Astrocyte of the cerebellum (primary cell): ENCODE data around the gene NUDT5.

ENCODE experiments used
- DNase-seq: peaks from one replicate; pipeline ENCODE4 v3.0.0-alpha.2; 2011; ENCODE audit warnings: low read depth
- H3K4me3 ChIP-seq: 2 replicates; pipeline ENCODE4 v1.5.1; 2011; ENCODE audit warnings: mild to moderate bottlenecking, low read depth, low read length, moderate library complexity
- in situ Hi-C: cut with HindIII; loops from 2 replicates; pipeline ENCODE4 v1.10.0; 2017; ENCODE audit warnings: low sequenced_read_pairs
- TF ChIP-seq, protein P1 (sequence below): IDR thresholded peaks from 2 replicates; pipeline ENCODE4 v1.5.1; 2012; ENCODE audit warnings: low read length, low read depth, moderate library complexity, mild to moderate bottlenecking; ENCODE audit errors: missing control alignments

Gene NUDT5

DNA sequence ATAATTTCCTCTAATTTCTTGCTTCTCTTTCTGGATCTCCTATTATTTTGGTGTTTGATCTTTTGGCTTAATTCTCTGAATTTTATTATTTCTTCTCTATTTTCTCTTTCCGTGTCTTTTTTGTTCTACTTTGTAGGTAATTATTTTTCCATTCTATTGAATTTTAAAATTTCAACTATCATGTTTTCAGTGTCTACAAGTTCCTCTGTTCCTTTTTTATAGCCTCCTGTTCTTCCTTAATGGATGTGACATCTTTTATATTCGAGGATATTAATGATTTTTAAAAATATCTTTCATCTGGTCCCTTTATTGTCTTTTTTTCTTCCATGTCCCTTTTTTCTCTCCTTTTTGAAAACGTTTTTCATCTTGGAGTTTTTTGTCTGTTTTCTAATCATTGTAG, 11.4 kb upstream of the NUDT5 start:
- TF ChIP-seq, protein P1, sequence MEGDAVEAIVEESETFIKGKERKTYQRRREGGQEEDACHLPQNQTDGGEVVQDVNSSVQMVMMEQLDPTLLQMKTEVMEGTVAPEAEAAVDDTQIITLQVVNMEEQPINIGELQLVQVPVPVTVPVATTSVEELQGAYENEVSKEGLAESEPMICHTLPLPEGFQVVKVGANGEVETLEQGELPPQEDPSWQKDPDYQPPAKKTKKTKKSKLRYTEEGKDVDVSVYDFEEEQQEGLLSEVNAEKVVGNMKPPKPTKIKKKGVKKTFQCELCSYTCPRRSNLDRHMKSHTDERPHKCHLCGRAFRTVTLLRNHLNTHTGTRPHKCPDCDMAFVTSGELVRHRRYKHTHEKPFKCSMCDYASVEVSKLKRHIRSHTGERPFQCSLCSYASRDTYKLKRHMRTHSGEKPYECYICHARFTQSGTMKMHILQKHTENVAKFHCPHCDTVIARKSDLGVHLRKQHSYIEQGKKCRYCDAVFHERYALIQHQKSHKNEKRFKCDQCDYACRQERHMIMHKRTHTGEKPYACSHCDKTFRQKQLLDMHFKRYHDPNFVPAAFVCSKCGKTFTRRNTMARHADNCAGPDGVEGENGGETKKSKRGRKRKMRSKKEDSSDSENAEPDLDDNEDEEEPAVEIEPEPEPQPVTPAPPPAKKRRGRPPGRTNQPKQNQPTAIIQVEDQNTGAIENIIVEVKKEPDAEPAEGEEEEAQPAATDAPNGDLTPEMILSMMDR: no peak
- in situ Hi-C loops: loop anchor here (25.0 kb wide), 1 partner anchor 855 kb away; no protein-coding TSS in a partner anchor
- no peak overlapping the region for H3K4me3 ChIP-seq
- DNase-seq: no peak

DNA sequence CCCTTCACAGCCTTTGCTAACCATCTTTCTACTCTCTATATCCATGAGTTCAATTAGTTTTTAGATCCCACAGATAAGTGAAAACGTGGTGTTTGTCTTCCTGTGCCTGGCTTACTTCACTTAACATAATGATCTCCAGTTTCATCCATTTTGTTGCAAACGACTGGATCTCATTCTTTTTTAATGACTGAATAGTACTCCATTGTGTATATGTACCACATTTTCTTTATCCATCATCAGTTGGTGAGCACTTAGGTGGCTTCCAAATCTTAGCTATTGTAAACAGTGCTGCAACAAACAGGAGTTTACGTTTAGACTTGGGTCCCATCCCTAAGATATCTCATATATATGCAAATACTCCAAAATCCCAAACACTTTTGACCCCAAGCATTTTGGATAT, 9.4 kb upstream of the NUDT5 start:
- TF ChIP-seq, protein P1: no peak
- no peak for DNase-seq
- in situ Hi-C loops: loop anchor here (25.0 kb wide), 1 partner anchor 857 kb away; no protein-coding TSS in a partner anchor
- no peak overlapping the region for H3K4me3 ChIP-seq

DNA sequence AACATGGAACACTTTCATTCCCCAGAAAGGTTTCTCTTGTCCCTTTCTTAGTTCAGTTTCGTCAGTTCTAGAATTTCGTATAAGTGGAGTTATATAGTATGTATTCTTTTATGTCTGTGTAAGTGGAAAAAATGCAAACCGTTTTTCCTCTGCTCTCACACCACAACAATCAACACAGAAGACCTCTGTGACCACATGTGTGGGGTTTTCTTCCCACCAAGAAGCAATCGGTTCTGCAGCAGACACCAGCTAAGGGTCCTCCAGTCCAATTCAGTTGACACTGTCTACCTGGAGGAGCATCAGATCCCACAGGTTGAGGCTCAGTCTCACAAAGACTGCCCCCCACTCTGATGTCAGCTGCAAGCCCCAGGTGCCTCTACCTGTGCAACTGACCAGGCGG, 6.5 kb upstream of the NUDT5 start:
- no peak overlapping the region for H3K4me3 ChIP-seq
- in situ Hi-C loops: loop anchor here (25.0 kb wide), 1 partner anchor 860 kb away; no protein-coding TSS in a partner anchor
- TF ChIP-seq, protein P1: no peak
- no peak for DNase-seq

DNA sequence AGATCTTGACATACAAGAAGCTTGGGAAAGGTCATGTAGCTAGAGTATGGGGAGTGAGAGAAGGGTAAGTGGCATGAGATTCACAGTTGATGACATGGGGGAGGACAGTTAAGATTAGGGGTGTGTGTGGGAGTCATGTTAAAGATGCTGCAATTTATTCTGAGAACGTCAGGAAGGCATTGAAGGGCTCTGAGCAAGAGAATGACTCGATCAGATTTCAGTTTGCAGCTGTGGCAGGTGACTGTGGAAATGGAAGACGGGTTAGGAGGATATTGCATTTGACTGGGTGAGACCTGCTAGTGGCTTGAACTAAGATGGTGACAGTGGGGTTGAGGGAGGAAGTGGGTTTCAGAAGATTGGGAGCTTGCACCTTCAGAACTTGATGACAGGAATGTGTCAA, 5.9 kb upstream of the NUDT5 start:
- no peak overlapping the region for H3K4me3 ChIP-seq
- no peak for DNase-seq
- in situ Hi-C loops: loop anchor here (25.0 kb wide), 1 partner anchor 861 kb away; no protein-coding TSS in a partner anchor
- TF ChIP-seq, protein P1: no peak

DNA sequence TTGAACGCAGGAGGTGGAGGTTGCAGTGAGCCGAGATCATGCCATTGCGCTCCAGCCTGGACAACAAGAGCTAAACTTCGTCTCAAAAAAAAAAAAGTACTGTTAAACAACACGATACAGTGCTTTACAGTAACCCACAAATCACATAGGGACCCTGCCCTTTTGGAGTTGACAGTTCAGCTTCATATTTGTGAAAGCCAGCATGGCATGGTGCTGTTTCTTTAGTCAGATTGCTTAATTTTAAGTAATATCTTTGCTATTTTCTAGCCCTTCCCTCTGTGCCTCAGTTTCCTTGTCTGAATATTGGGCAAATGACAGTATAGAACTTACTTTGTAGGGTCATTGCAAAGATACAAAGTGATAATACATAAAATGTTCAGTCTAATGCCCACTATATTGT, 5.2 kb upstream of the NUDT5 start:
- no peak overlapping the region for H3K4me3 ChIP-seq
- TF ChIP-seq, protein P1: no peak
- no peak for DNase-seq
- in situ Hi-C loops: loop anchor here (25.0 kb wide), 1 partner anchor 861 kb away; no protein-coding TSS in a partner anchor

DNA sequence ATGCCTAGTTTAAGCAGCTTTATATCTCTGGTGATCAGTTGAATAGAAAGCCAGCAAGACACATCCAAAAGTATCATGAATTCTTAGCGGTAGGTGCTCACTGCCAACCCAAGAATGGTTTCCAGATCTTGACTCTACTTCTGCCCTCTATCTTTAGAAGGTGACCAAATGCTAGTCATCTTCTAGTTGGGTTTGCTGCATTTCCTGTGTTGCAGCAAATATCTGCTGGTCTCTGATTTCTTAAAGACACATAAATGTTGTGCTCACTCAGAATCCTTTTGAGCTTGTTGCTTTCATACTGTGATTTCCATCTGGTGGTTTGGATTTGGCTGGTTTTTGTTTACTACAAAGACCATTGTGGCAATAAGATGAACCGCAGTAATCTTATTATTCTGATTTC, 2.5 kb upstream of the NUDT5 start:
- in situ Hi-C loops: no loop called here
- H3K4me3 ChIP-seq: no peak overlapping the region
- TF ChIP-seq, protein P1: no peak
- DNase-seq: no peak
